HUDEP-2 (cell line): ENCODE results near the gene JAGN1.

Source experiments
- DNase-seq, 76 experiments: peaks; one replicate each; lab custom pipeline; 2025; ENCODE audit not compliant: unreplicated experiment in 76 of 76; lab: John Stamatoyannopoulos, UW

JAGN1 gene

GRCh38 chr3:9942934-9943690, 52.7 kb downstream of the JAGN1 start:
- no peak for DNase-seq
